A549 (cell line): Measurements from ENCODE around the gene RLBP1.

Source experiments
- BHLHE40 ChIP-seq: IDR thresholded peaks from 2 replicates; pipeline ENCODE4 v1.6.1; 2012; ENCODE audit warnings: low read depth, low read length, inconsistent platforms
- CHD2 ChIP-seq: fragments of 150-350 bp; IDR thresholded peaks from 2 replicates; pipeline ENCODE4 v1.6.1; 2014; ENCODE audit warnings: low read length; ENCODE audit not compliant: partially characterized antibody
- CTCF ChIP-seq: fragments of >200 bp; sonication (Bioruptor Twin); formaldehyde crosslinking; IDR thresholded peaks from 3 replicates; pipeline ENCODE4 v1.5.1; 2016
- HOXA7 ChIP-seq: fragments of 250-450 bp; sonication (Bioruptor Pico); IDR thresholded peaks from 2 replicates; pipeline ENCODE4 v1.5.0; 2020; ENCODE audit warnings: mild to moderate bottlenecking, moderate library complexity
- MAZ ChIP-seq: fragments of 150-350 bp; IDR thresholded peaks from 2 replicates; pipeline ENCODE4 v1.6.1; 2014; ENCODE audit warnings: antibody characterized with exemption, low read depth, low read length, borderline replicate concordance
- PBX3 ChIP-seq: IDR thresholded peaks from 2 replicates; pipeline ENCODE4 v1.6.1; 2012
- RAD21 ChIP-seq, 2 experiments: fragments of >200 bp in 1 of 2; sonication (Bioruptor Twin) in 1 of 2; formaldehyde crosslinking in 1 of 2; IDR thresholded peaks in 1 of 2; conservative IDR thresholded peaks in 1 of 2; 2 replicates in 1 of 2; 3 replicates in 1 of 2; pipeline ENCODE4 v1.6.1; 2012 to 2018; ENCODE audit warnings: inconsistent platforms in 1 of 2
- RARB ChIP-seq: fragments of 250-450 bp; sonication (Bioruptor Pico); IDR thresholded peaks from 2 replicates; pipeline ENCODE4 v1.8.0; 2021; ENCODE audit warnings: mild to moderate bottlenecking, moderate library complexity
- SMC3 ChIP-seq: fragments of >200 bp; sonication (Bioruptor Twin); formaldehyde crosslinking; IDR thresholded peaks from 3 replicates; pipeline ENCODE4 v1.6.1; 2018; ENCODE audit warnings: inconsistent platforms

GRCh38 chr15:89198196-89198595 lies 23.2 kb downstream of the RLBP1 start:
- TF ChIP-seq RARB (CRISPR knock-in tag) (no peak), MAZ (no peak), CHD2 (no peak), RAD21 (conservative IDR thresholded peaks at IDR 0.05 in 1 of 2, IDR thresholded peaks at IDR 0.05 in 1 of 2) (no peak), BHLHE40 (no peak), HOXA7 (CRISPR knock-in tag) (no peak), PBX3 (no peak), CTCF (no peak), SMC3 (no peak)
